GM19351 (cell line): Measurements from ENCODE around the gene MGLL.

Experiments used
- ATAC-seq: cut with Tn5 transposase; IDR thresholded peaks from one replicate; pipeline ENCODE4 v1.9.1; 2021; ENCODE audit warnings: mild to moderate bottlenecking, moderate library complexity; ENCODE audit not compliant: unreplicated experiment

Gene MGLL

DNA sequence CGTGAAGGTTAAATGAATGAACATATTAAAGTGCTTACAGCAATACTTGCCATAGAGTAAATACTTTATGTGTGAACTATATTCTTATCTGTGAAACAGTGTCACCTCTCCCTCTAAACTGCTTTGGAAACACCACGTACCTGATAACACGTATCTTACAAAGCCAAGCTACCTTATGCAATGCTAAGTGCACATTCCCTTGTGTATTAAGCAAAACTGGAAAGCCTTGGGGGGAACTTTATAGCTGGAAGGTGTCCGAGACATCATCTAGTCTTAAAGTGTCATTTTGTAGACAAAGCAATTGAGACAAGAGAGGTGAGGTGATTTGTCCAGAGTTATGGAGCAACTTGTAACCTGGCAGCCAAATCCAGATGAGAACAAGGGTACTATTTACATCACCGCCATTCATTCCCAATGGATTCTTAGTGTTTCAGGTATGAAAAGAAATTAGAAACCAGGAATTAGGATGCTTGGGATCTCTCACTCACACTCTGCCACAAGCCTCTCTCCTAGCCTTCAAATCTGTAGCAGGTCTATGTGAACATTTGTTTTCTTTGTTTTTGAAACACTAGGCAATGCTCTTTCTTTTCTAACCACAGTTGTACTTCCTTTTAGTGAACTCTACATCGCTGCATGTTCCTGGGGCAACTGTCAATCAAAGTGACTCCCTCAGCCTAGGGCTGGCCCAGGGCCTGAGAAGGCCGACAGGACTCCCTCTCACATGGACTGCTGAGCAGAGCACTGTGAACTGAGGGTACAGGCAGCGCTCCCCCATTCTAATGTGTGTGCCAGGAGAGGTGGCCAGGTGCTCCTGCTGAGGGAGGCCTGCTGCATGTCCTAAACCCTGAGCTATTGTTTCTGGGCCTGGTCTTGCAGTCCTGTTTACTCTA is 13.9 kb upstream of the MGLL start:
- ATAC-seq: peak; percentile 80

DNA sequence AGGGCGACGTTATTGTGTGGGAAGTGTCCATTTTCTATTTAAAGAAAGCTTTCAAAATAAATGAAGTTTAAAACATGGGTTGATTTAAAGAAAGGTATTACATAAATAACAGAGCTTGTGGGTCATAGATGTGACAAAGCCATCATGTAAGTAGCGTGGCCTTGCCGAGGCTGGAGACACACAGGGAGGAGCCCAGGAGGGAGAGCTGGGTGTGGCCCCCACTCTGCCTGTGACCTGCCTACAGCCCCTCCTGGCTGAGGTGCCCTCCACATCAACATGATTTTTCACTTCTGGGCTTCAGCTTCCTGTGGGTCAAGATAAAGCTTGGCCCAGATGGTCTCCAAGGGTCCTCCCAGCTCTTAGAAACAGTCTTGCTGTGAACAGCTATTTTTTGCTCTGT is 12.5 kb upstream of the MGLL start:
- peak; percentile 10 for ATAC-seq

DNA sequence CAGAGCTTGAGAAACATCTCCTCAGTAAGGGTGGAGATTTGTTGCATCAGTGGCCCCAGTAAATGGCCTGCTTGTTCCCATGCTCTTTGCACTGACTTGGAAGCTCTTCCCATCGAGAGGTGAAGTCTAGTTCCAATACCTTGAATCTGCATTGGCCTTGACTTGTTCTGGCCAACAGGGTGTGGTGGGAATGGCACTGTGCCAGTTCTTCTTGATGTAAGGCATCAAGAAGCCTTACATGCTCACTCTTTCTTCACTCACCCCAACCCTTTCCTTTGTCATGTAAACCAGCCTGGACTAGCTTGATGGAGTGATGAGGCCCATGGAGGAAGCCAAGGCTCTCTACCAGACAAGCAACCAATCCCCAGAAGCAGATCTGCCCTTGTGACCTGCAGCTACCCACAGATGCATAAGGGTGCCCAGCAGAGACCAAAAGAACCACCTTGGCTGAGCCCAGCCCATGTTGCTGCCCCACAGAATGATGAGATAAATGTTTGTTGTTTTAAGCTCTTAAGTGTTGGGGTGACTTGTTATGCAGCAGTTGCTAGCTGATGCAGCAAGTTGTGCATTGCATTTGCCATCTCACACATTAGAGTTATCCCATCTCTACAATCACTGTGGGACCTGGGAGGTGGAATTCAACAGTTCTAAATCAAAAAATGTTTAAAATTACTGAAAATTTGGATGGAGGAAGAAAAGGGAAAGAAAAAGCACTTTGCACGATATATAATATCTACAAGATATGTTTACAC is 11.1 kb upstream of the MGLL start:
- ATAC-seq: no peak

DNA sequence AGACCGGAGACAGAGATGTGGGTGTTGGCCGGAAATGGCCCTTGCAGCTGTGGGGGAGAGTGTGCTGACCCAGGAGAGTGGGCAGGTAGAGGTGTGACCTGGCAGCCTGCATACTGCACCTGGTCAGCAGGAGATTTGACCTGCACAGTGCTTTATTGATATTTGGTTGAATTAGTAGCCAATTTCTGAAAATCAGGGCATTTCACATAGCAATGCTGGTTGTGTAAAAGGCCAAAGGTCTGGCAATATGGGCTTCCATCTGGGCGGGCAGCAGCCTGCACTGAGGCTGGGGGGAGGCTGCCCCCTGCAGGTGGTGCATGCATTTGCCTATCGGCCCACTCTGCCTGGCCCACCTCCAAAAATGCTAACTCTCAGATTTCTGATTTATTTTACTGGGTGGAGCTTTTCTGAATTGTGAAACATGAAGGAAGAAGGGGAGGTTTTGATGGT is 9.4 kb upstream of the MGLL start:
- no peak for ATAC-seq

DNA sequence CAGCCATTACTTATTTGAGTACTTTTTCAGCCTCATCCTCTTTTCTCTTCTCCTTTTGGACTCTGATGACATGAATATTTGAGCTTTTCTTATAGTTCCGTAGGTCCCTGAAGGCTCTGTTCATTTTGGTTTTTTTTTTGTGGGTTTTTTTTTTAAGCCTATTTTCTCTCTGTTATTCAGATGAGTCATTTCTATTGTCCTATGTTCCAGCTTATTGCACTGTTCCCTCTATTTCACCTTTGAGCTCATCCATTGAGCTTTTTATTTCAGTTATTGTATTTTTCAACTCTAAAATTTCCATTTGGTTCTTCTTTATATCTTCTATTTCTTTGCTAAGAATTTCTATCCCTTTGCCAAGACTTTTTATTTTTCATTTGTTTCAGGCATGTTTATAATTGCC is 7.2 kb upstream of the MGLL start:
- no peak for ATAC-seq

DNA sequence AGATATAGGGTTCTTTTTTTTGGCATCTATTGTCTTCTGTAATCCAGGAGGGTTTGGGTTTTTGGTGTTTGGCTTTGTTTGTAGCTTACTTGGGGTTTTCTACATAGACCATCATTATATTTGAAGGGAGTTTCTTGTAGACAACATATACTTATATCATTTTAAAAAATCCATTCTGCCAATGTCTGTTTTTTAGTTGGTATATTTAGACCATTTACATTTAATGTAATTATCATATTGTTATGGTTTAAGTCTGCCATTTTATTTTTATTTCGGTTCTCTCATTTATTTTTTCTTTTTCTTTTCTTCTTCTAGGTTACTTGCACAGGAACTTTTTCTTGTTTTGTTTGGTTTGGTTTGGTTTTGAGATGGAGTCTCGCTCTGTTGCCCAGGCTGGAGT is 5.5 kb upstream of the MGLL start:
- ATAC-seq: no peak

DNA sequence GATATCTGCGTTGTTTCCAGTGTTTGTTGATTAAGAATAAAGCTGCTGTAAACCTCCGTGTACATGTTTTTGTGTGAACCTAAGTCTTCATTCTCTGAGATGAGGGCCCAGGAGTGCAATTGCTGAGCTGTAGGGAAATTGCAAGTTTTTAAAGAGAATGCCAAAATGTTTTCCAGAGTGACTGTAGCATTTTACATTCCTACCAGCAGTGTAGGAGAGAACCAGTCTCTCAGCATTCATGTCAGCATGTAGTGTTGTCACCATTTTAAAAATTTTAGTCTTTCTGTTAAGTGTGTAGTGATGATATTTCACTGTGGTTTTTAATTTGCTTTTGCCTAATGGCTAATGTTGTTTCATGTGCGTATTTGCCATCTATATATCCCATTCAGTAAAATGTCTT is 3.4 kb upstream of the MGLL start:
- no peak for ATAC-seq

DNA sequence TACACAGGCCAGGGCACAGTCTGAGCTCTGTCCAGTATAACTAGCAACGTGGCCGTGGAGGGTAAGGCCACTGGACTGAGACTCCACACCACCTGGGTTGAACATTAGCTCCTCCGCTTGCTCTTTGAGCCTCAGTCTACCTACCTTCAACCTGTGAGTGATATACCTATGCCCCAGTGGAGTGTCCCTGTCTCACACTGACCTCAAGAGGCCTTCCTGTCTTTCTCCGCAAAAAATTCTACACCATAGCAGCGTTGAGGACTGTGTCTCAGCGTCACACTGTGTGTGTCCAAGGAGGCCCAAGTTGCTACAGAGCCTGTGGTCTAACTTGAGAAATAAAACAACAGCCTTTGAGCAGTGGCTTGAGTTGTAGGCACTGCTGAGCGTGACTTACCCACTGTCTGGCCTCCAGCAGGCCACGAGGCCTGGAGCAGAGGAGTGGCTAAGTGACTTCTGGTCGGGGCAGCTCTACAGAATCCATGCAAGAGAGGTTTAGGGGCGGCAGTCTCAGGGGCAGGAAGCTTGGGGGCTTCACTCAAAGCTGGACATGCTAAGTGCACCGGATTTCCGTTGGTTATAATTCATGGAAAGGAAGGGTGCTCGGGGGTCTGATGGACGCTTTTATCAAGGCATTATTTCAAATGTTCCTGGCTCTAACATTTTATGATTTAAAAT is 2.0 kb upstream of the MGLL start:
- no peak for ATAC-seq

DNA sequence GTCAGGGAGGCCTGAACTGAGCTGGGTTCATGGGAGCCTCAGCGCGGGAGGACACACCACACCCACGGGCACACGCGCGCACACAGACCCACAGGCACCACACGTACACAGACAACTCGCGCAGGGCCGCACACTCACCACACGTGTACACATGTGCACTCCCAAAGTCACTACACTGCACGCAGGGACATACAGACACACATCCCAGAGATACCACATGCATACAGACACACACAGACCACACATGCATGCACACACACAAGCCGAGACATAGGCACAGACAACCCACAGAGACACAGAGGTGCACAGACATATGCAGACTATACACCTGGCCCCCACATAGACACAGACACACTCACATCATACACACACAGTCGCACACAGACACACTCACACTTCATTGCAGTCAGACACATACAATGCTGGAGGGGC is 1.1 kb upstream of the MGLL start:
- no peak for ATAC-seq

DNA sequence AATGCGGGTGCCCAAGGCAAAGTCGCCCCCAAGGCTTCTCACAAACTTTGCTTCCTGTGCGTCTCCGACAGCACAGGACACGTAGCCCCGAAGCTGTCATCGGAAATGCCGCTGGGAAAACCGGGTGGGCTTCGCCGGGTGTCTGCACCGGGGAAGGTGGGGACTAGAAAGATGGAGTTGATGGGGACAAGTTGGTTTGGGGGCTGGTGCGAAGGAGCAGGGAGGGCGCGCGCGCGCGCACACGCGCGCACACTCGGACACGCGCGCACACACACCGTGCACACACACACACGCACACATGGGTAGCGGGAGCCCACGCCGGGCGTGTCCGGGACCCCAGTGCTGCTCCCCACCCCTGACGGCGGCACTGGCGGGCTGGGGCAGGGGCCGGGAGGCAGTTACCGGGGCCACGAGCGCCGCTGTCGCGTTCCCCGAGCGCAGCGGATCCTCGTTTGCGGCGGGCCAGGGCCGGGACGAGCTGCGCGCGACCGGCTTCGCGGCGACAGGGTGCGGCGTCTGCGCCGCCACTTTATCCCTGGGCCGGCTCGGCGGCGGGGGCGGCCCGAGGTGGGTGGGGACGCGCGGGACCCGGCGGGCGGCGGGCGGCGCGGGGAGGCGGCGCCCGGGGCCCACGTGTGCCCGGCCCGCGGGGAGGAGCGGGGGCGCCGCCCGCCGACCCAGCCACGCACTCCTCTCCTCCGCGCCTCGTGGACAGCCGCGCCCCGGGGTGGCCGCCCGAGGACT is 539 bp upstream of the MGLL start:
- peak; percentile 52 for ATAC-seq

DNA sequence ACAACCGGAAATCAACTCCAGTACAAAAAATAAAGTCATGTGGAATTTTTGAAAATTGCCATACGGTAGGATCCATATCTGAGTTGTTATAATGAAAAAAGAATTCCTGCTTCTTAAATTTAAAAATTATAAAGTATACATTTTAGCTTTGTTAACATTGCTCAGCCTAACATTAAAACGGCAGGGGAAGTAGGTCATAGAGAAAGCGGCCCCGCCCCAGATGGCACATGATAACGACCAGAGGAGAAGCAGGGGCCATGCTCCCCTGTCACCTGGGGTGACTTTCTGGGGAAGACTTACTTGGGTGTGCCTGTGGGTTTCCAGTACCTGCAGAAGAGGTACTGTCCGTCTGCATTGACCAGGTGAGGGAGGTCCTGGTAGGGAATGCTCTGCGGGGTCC is 921 bp downstream of the MGLL start:
- ATAC-seq: no peak

DNA sequence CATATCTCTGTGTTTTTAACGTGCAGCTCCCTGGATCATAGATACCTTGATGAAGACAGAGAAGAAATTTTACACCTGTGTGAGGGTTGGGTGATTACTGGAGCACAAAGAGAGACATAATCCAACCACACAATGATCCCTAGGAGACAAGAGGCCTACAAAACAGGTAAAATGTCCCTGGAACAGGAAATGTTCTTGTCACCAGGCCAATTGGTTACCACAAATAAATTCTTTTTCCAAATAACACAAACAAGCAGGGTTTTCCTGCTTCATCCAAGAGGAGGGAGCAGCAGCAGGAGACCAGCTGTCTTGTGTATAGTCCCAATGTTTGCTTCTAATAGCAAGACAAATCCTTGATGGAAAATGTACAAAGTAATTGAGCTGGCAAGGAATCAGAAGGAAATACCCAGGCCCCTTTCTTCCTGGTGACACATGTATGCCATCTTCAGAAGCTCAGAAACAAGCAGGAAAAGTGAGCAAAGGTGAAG is 1.4 kb downstream of the MGLL start:
- ATAC-seq: no peak

DNA sequence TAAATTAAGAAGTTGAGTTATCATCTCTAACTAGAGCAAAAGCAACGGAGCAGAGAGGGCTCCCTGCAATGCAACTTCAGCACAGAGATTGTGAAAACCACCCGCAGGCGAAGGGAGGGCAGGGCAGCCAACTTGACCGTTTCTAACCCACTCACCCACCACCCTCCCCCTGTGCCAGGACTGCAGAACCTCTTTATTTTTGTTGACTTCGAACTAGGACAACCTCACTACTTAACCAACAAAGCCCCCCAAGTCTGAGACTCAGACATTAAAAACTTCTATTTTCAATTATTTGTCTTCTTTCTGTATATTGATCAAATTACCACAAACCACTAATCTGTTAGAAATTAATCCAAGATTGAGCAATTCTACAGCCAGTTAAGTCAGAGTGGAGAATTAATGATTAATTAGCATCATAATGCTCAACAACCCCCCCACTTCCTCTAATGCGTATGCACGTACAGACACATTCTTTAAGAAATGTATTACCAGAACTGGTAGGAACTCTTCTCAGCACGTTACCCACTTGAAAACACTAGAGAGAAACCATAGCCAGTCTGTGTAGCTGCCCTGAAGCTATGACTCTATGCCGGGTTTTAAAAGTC is 2.0 kb downstream of the MGLL start:
- ATAC-seq: no peak

DNA sequence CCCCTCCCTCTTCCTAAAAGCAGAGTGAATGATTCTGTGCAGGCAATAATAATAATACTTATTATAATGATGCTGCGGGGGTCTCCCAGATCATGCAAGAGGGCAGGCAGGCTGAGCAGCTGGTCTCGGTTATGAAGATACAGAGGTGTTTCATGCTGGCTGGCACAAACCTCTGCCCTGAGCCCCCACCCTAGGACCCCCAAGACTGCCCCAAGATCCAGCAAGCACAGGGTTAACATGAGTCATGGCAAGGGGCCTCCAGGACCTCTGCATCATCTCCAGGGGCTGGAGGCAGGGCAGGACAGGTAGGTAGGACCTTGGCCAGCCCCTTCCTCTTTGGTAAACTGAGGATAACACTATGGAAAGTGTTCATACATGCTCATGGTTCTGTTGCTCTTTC is 2.7 kb downstream of the MGLL start:
- no peak for ATAC-seq

DNA sequence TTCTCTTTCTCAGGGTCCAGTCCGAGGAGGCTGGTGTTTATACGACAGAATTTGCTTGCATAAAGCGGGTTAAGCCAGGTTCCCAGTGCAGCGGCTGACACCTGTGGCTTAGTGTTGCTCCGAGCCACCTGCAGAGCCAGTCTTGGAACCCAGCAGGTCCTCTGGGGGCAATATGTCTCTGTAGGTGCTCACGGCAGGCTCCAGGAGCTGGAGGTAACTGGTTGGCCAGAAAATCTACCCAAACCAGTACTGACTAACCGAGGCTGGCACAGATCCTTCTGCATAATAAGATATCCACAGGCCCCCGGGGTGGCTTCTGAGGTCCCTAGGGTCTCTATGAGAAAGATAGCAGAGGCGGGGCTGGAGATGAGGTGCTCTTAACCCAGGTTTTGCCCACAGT is 3.2 kb downstream of the MGLL start:
- no peak for ATAC-seq

DNA sequence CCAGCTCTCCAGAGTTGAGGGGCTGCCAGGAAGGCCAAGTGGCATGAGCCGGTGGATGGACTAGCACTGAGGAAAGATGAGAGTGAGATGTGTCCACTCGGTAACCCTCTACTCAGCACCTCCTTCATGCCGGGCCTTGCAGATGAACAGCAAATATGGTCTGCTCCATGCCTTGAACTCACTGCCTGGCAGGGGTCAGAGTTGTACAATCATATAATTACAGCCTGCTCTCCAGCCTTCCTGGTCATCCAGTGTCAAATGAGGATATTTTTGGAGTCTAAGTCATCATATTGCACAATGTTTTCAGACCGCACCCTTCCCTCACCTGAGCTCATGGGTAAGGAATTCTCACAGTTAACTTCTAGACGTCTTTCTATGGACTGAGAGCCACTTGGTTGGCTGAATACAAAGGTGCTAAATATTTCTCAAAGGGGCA is 4.9 kb downstream of the MGLL start:
- no peak for ATAC-seq

DNA sequence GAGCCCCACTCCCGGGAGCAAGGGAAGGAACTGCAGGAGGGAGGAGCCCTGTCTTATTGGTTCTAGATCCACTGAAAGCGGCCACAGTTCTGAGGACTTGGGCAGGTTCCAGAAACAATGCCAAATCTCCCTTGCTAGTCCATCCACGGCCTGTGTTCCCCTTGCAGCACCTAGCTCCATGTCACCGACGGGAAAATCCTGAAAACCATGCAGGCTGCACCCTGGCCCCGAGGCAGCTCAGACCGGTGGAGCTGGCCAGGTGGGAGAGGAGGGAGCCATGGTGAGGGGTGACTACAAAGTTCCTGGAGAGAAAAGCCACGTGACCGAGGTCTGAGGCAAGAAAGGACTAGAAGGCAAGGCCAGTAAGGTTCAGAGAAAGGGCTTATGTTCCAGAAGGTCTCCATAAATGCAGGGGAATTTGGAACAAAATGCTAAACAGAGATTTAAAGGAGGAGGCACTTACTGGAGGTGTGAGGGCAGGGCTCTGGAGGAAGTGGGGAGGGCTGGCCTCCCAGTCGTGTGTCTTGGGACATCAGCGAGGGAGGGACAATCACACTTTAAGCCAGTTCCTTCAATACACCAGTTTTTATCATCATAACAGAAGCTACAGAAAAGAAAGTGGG is 5.4 kb downstream of the MGLL start:
- no peak for ATAC-seq

DNA sequence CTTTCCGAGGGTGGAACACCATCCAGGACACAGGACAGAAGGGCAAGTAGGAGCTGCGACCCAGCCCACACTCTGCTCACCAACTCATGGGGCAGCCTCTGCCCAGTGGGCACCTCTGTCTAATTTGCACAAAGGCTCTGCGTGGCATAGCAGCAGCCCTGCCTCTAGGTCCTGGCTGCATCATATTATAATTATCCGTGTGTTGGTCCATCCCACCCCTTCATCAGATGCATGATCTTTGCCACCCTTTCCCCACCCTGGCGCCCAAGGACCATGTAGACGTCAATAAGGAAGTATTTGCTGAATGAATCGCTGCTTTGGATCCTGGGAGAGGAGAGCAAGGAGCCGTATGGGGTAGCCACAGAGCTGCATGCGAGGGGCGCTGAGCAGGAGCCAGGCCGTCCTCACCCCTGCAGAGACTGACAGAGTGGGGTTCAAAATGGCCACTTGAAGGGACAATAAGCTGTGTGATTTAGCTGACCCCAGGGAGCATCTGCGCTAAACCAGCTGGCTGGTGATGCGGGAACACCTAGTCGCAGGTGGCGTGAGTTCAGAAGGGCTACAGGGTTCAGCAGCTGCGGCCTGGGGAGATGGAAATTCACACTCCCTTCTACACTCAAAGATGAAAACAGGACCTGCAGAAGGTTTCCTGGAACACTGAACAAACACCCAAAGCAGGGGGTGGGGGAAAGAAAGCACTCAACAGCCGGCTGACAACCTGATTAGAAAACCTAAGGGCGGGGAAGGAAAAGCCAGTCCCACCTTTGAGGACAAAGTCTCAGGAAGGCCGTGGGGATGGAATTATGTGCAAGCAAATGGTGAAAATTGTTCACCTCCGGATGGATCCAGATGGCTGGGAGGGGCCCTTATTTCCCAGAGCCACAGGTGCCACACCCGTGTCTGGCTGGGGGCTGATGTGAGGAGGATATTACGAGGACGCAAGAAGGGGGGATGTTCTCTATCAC is 6.4 kb downstream of the MGLL start:
- no peak for ATAC-seq

DNA sequence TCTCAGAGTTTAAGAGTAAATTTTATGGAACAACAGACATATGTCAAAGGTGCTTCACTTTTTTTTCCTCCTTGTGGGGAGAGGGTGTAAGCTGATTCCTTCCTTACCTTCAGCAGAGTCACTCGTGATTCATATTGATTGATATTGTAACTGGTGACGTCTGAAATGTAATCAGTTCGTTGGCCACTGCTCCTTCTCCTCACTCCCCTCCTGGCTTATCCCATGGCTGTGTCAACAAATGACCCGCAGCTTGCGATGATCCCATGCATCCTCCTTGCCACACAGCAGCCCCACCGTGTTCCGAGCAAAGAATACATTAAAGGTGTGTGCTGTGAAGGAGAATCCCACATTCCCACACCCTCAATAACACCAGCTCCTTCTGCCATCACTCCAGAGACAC is 7.3 kb downstream of the MGLL start:
- no peak for ATAC-seq
